Mononuclear cell (primary cell): Measurements from ENCODE around the gene KRT79. TPM values are rescaled to one million over a fixed set of nuclear protein-coding genes. Genes with fewer than 3 reads are reported as not detected.
"Not testable (repeated sequence)": the region's sequence is repeated elsewhere in the genome, so short reads cannot be mapped to it uniquely, and the experiment has no call there.

ENCODE experiments used
- H3K27me3 ChIP-seq: 2 replicates; pipeline ENCODE4 v1.6.0; 2011; ENCODE audit warnings: low read length, control low read depth; ENCODE audit not compliant: insufficient read depth
- H3K4me1 ChIP-seq: 2 replicates; pipeline ENCODE4 v1.5.1; 2011; ENCODE audit warnings: mild to moderate bottlenecking, low read length, control low read depth; ENCODE audit not compliant: insufficient read depth
- H3K4me3 ChIP-seq: 2 replicates; pipeline ENCODE4 v1.5.1; 2011; ENCODE audit warnings: mild to moderate bottlenecking, low read length, moderate library complexity
- H3K9me3 ChIP-seq: 2 replicates; pipeline ENCODE4 v1.5.1; 2011; ENCODE audit warnings: low read depth, mild to moderate bottlenecking, control low read depth, low read length
- total RNA-seq: library from RNA; depleted of rRNA; stranded (reverse); fragments of >200 nt; gene quantifications from one replicate; pipeline ENCODE4 v1.2.3, GENCODE V29; 2012

The KRT79 gene
- total RNA-seq, 1 donor: not detected

DNA sequence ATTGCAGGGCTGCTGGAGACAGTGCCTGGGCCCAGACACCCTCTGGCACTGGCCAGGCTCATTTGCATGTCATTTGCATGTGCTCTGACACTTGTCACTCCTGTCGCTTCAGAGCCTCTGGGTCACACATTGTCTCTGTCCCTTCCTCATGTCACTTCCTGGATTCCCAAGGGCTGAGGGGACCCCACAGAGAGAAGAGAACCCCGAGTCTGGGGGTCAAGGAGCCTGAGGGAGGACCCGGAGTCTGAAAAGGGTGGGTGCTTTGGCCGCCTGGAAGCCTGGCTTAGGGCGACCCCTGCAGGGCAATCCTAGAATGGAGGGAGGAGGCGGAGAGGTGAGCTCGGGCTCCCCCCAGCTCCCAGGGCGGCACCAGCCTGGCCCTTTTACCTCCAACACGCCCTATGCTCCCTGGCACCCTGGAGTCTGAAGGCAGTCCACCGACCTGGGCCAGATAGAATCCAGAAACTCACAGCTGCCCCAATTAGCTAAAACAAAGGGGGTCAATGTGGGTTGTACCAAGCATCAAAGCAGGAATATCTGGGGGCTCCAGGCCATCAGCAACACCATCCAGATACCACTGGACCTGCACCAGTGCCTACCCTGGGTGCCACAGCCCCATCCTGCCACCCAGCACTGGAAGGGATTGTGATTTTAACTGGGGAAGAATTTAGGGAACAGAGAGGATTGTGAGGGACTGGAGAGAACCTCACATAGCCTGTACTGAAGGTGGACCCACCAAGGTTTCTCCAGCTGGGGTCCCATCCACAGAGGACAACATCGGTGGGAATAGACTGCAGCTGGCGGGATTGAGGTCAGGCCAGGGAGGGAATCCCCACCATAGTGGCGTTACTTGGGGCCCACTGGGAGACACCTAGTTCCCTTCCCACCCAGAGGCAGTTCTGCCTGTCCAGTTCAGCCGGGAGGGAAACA is 36.5 kb upstream of the KRT79 start:
- Histone ChIP-seq H3K4me3 (no peak overlapping the region), H3K4me1 (peaks cover 45% of the 10 kb centered on the region), H3K27me3 (no peaks in the 10 kb centered on the region), H3K9me3 (no peaks in the 10 kb centered on the region)

DNA sequence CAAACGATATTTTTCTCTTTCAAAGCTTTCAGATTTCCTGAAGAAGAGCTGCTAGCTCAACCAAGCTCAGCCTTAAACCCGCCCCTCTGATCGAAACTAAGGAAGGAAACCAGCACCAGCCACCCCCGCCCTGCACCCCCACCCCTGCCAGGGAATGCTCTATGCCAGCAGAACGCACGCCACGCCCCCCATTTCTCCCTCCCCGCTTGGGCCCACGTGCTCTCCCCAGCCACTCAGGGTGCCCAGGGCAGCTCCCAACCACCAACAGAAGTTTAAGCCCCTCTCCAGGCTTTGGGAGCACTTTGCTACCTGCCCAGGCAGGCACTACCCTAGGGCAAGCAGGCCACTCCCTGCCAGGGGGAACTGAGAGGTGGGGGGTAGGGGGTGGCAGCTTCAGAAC is 33.5 kb upstream of the KRT79 start:
- Histone ChIP-seq H3K27me3 (no peaks in the 10 kb centered on the region), H3K4me1 (peaks cover 29% of the 10 kb centered on the region), H3K9me3 (no peaks in the 10 kb centered on the region), H3K4me3 (no peak overlapping the region)

DNA sequence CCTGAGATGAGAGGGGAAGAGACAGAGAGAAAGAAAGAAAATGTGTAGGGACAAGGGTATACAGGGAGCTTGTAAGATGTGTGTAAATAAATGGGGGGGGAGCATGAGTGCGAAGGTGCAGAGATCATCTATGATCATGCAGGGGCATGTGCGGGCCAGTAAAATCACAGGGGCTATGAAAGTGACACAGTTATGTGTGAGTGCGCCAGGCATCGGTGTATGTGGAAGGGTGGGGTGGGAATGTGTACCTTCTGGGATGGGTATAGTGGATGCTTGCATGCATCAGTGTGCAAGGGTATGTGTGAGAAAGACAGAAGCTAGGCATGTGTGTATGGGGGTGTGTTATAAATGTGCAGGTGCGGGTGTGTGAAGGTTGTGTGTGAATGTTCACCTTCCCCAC is 33.0 kb upstream of the KRT79 start:
- Histone ChIP-seq H3K27me3 (no peaks in the 10 kb centered on the region), H3K9me3 (no peaks in the 10 kb centered on the region), H3K4me1 (peaks cover 29% of the 10 kb centered on the region), H3K4me3 (no peak overlapping the region)

DNA sequence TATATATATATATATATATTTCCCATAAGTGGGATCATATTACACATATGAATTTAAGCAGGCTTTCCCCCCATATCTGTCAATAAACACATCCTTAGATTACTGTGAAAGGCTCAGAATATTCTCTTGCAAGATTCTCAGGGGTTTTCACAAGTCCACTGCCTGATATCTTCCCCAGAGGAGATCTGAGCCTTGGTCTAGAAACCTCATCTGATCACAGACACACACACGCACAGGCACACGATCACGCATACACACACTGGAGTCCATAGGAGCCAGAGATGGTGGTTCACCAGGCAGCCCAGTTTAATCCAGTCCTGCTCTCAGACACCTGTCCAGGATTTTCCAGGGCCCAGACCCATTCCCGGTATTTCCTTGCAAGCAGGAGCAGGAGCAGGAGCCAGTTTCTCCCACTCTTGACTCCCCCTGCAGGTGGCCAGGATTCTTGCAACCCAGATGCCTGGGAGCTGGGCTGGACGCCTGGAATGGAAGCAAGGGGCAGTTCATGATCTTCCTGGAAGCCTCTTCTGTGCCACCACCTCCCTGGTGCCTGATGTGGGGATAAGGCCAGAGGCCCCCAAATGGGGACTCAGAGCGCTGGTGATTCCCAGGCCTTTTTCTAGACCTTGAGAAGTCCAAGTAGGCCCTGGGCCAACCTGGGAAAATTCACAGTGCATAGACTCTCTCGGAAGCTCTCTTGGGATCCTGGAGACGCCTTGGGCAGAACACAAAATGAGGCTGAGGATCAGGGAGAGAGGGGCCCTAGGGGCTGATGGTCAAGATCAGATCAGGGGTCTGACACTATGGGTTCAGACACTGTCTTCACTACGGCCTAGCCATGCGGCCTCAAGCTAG is 31.2 kb upstream of the KRT79 start:
- H3K27me3 ChIP-seq: no peaks in the 10 kb centered on the region
- no peaks in the 10 kb centered on the region for H3K9me3 ChIP-seq
- no peak overlapping the region for H3K4me3 ChIP-seq
- H3K4me1 ChIP-seq: peaks cover 16% of the 10 kb centered on the region

DNA sequence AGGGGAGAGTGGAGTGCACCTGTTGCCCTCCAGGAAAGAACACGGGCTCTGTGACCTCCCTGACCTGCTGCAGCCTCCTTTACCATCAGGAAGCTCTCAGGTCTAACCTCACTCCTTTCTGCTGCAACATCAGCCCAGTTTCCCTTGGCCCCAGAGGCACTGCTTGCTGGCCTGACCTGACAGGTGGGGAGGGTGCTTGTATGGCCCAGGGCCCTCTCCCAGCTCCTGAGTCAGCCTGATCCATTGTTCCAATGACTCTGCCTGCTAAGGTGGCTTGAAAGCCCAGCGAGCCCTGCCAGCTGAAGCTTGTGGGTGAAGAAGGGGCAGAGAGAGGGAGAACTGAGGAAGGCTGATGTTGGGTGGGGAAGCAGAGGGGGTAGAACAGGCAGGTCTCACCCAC is 27.9 kb upstream of the KRT79 start:
- Histone ChIP-seq H3K27me3 (no peaks in the 10 kb centered on the region), H3K4me3 (no peak overlapping the region), H3K9me3 (no peaks in the 10 kb centered on the region), H3K4me1 (no peaks in the 10 kb centered on the region)

DNA sequence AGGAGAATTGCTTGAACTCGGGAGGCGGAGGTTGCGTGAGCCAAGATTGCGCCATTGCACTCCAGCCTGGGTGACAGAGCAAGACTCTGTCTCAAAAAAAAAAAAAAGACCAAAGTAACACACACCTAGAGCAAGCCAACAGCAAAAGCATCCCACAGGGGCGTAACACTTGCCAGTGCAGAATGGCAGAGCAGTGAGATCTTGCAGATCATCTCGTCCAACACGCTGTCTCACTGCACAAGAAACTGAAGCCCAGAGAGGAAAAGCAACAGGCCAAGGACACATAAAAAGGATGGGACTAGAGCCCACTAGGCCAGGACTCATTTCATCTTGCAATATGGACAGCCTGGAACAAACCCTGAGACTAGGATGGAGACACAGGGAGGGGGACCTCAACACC is 27.4 kb upstream of the KRT79 start:
- no peak overlapping the region for H3K4me3 ChIP-seq
- H3K27me3 ChIP-seq: no peaks in the 10 kb centered on the region
- H3K9me3 ChIP-seq: no peaks in the 10 kb centered on the region
- no peaks in the 10 kb centered on the region for H3K4me1 ChIP-seq

DNA sequence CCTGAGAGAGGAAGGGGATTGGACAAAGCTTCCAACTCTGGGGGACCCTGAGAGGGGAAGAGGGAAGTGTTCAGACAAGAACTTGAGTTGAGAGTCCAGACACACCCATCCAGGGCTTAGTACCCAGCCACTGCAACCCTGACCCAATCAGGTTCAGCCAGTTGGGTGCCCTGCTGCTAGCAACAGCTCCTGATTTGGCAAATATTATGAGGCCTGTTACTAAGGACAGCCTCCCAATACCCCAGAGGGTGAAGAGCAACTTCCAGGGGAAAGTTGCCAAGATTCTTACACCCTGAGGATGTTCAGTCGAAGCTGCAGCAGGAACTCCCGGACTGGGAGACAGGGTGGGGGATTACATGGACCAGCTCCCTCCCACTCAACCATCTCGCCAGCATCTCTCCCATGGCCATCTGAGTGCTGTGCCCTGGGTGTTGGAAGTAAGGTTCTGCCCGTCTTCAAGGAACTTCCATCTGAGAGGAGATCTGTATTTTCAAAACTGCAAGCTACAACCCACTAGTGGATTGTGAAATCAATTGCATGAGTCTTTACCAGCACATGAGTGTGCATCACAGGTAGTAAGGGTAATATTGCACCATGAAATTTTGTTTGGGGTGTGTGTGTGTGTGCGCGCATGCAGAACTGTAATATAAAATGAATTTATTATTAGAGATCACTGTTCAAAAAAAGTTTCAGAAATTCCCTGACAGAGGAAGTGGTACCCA is 26.2 kb upstream of the KRT79 start:
- no peaks in the 10 kb centered on the region for H3K4me1 ChIP-seq
- H3K4me3 ChIP-seq: no peak overlapping the region
- no peaks in the 10 kb centered on the region for H3K27me3 ChIP-seq
- no peaks in the 10 kb centered on the region for H3K9me3 ChIP-seq

DNA sequence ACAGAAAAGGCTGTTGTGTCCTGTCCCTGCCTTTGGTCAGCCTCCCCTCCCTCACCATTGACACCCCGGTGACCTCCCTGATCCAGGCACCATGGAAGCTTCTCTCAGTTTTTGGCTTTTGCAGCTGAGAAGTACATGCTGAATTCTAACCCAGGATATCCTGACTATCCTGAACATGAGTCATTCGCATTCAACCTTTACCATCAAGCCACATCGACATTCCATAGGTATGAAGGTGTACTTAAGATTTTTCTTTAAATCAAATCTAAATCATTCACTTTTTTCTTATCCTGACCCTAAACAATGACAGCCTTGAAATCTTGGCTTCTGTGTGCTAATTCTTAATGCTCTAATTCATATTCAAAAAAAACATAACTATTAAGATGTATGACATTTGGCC is 23.4 kb upstream of the KRT79 start:
- H3K4me1 ChIP-seq: no peaks in the 10 kb centered on the region
- no peaks in the 10 kb centered on the region for H3K9me3 ChIP-seq
- H3K4me3 ChIP-seq: no peak overlapping the region
- H3K27me3 ChIP-seq: no peaks in the 10 kb centered on the region

DNA sequence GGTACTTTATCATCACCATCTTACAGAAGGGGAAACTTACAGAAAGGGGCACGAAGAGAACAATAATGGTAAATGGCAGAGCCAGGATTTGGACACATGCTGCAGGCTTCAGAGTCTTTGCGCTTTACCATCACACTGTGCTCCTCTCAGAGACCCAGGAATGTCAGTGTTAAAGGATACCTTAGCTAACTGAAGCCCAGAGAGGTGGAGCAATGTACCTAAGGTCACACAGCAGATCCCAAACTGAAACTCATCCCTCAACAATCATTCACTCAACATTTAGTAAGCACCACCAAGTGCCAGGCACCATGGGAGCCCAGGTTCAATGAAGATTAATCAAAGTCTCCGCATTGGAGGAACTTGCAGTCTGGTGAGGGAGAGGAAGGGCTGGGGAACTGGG is 22.7 kb upstream of the KRT79 start:
- Histone ChIP-seq H3K4me1 (no peaks in the 10 kb centered on the region), H3K9me3 (no peaks in the 10 kb centered on the region), H3K4me3 (no peak overlapping the region), H3K27me3 (no peaks in the 10 kb centered on the region)

DNA sequence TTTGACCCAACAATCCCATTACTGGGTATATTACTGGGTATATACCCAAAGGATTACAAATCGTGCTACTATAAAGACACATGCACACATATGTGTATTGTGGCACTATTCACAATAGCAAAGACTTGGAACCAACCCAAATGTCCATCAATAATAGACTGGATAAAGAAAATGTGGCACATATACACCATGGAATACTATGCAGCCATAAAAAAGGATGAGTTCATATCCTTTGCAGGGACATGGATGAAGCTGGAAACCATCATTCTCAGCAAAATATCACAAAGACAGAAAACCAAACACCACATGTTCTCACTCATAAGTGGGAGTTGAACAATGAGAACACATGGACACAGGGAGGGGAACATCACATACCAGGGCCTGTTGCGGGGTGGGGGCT is 22.0 kb upstream of the KRT79 start:
- not testable (repeated sequence) for H3K9me3 ChIP-seq, H3K27me3 ChIP-seq, H3K4me1 ChIP-seq, H3K4me3 ChIP-seq

DNA sequence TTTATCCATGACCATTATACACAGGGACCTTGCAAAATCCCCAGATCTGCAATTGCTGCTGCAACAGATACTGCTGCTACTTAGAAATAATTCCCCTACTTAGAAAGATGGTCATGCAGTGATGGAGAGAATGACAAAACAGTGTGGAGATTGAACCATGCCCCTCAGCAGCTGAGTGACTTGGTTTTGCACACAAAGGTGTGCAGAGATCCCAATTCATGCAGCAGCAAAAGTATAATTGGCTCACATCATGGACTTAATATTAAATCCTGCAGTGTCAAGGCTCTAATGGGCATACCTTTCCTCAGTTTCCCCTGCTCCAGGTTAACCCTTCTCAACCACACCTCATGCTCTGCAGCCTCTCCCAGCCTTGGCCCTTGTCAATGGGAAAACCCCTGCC is 17.7 kb upstream of the KRT79 start:
- no peak overlapping the region for H3K4me3 ChIP-seq
- no peaks in the 10 kb centered on the region for H3K9me3 ChIP-seq
- no peaks in the 10 kb centered on the region for H3K4me1 ChIP-seq
- H3K27me3 ChIP-seq: no peaks in the 10 kb centered on the region

DNA sequence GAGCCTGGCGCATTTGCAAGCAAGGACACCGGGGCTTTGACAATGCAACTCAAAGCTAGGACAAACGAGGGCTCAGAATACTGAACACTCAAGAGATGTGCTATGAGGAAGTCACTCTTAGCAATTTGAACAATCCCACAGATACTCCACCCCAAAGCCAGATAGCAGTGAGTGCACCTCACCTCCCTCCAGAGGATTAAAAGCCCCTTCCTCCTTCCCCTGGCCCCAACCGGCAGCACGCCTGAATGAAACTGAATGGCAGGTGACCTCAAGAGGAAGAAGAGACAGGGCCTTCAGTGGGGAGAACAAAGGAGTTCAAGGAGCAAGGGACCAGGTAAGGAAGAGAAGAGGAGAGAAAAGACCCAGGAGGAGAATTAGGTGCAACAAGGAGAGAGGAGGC is 16.6 kb upstream of the KRT79 start:
- no peaks in the 10 kb centered on the region for H3K9me3 ChIP-seq

DNA sequence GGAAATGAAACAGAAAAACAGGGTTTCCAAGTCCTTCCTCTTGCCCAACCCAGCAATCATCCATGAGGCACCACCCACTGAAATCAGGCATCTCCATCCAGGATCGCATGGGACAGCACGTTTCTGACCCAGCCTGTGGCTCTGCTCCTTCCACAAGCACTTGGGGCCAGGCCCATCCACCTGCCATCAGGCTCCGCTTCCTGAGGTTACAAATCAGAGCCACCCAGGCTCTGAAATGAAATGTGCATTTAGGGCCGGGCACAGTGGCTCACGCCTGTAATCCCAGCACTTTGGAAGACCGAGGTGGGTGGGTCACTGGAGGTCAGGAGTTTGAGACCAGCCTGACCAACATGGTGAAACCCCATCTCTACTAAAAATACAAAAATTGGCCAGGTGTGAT is 15.4 kb upstream of the KRT79 start:
- Histone ChIP-seq H3K9me3 (no peaks in the 10 kb centered on the region), H3K4me1 (no peaks in the 10 kb centered on the region), H3K27me3 (no peaks in the 10 kb centered on the region), H3K4me3 (no peak overlapping the region)

More for the DNA sequence above, 16.6 kb upstream of the KRT79 start:
- no peaks in the 10 kb centered on the region for H3K27me3 ChIP-seq
- H3K4me3 ChIP-seq: no peak overlapping the region
- H3K4me1 ChIP-seq: no peaks in the 10 kb centered on the region

DNA sequence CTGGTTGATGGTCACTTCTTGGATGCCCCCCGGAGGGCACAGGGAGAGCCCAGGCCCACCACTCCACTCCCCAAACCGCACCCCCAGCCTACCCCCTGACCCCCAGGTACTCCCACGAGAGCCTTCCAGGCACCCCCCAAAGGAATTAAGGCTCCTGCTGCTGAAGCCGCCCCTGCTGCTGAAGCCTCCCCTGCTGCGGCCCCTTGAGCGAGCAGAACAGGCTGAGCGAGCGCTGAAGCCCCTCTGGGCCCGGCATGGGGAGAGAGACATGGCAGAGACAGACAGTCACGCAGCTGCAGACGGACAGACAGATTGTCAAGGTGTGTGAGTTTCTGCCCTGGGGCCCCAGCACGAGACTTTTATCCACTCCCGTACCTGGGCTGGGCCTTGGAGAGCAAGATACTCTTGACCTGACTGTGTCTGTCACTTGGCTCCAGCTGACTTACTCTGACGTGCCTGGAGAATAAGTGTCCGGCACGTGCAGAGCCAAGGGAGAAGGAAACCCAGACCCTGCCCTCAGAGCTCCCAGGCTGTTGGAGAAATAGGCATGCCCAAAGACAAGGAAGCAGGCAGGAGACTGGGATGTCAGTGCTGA is 14.6 kb upstream of the KRT79 start, which contains the start of gene KRT78:
TSS of gene KRT78 (minus strand) at position 334 of the 595 bp plus-strand sequence. CDS start at position 270, 64 bp downstream.
- Histone ChIP-seq H3K9me3 (no peaks in the 10 kb centered on the region), H3K27me3 (no peaks in the 10 kb centered on the region), H3K4me3 (no peak within 1 kb of the TSS), H3K4me1 (no peaks in the 10 kb centered on the region)
